HG02610 (cell line): ENCODE data around the gene GEMIN4.
"Not testable (repeated sequence)": the region's sequence is repeated elsewhere in the genome, so short reads cannot be mapped to it uniquely, and the experiment has no call there.

ENCODE experiments used
- ATAC-seq: cut with Tn5 transposase; IDR thresholded peaks from one replicate; pipeline ENCODE4 v1.9.1; 2021; ENCODE audit warnings: mild to moderate bottlenecking, moderate library complexity; ENCODE audit not compliant: unreplicated experiment

Gene GEMIN4

DNA sequence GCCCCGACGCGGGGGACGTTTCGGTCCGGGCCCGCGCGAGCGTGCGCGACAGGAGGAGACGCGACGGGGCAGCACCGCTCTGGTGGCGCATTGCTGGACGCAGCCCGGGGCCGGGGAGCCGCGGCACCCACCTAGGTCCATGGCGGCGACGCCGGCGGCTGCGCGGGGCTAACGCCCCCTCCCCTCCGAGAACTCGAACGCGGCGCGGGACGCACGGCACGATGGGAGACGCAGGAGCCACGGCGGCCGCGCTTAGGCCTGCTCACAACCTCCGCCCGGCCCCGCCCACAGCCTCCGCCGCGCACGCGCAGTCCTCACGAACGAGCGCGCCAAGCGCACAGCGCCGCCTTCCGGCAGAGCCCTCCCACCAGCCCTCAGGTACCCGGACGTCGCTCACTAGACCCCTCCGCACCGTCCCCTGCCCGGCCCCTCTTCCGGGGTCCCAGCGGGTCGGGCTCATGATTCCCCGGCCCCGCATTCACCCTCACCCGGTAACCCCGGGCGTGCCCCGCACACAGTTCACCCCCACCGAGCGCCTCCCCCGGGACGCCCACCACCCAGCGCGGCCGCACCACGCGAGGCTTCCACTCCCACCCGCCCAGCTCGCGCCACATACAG is at the start of gene GEMIN4:
Gene GEMIN4 (minus strand): TSS at position 263 of the 618 bp plus-strand sequence. CDS start 122 bp downstream, at position 141.
- peak; percentile 80 for ATAC-seq

DNA sequence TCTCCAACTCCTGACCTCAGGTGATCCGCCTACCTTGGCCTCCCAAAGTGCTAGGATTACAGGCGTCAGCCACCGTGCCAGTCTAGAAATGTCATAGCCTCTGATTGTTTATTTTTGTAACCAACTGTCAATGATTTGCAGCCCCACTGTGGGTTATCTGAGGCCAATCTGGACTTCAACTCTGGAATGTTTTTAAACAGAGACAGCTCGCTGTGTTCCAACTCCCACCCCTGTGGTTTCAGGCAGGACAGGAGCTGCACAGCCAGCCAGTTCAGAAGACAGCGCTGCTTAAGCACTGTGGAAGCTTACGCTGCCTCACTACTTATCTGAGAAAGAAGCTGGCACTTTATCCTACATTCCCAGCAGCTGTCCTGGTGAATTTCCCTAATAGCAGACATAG is 49.6 kb upstream of the GEMIN4 start:
- no peak for ATAC-seq

DNA sequence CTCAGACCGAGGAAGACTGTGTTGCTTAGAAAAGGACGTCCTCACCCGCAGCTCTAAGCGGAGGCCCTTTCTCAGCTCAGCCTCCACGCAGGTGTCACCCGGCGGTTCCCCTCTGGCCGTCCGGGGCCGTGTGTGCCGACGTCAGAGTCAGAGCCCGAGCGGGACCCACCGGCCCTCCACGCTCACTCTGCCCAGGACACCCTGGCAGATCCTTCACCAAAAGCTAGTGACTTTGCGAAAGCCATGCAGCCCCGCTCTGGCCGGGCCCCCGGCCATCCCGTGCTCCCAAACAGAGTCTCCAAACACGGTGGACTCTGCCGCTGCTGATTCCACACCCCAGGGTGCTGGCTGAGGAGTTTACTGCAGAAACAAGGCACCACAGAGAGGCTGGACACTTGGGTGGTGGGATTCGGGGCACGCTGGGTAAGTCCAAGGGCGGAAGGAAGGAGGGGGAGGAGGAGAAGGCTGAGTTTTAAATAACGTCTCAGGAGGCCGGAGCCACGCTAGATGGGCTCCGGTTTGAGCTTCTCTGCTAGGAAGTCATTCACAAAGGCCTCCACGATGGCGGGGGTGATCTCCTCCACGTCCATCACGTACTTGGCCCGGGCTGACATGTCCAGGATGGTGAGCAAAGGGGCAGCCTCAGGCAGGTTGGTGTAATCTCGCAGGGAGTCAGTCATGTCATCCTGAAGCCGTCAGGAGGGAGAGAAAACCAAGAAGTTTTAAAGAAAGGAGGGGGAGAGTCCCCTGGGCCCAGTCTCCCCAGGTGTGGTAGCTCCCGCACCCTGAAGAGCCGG is 48.6 kb upstream of the GEMIN4 start:
- no peak for ATAC-seq

DNA sequence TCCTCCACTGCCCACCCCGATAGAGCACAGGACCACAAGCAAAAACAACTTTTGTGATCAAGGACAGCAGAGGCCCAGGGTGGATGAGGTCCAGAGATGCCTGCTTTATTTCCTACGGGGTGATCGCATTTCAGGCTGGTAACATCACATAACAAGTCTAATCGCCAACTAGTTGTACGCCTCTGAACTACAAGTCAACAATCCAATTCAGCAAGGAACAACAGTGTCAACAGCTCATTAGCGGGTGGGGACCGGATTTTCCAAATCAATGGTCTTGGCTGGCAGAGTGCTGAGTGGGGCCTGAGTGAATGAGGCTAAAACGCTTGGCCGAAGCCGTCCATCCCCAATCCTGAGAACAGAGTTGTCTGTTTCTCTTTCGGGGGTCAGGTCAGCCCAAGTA is 47.2 kb upstream of the GEMIN4 start:
- no peak for ATAC-seq

DNA sequence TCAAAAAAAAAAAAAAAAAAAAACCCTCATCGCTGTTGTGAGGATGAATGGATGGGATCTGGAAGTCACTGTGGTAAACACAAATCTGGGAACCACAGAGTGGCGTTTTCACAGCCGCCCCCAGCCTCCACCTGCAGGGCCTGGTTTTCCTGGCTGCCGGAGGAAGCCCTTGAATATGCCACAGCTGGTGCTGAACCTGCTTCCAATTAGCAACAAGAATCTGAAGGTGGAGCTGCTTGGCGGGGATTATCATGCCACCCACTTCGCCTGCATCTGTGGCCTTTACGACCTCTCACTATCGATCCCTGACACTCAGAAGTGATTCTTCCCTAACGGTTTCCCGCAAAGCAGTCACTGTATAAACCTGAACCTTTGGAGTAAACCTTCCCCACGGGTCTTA is 46.2 kb upstream of the GEMIN4 start:
- no peak for ATAC-seq

DNA sequence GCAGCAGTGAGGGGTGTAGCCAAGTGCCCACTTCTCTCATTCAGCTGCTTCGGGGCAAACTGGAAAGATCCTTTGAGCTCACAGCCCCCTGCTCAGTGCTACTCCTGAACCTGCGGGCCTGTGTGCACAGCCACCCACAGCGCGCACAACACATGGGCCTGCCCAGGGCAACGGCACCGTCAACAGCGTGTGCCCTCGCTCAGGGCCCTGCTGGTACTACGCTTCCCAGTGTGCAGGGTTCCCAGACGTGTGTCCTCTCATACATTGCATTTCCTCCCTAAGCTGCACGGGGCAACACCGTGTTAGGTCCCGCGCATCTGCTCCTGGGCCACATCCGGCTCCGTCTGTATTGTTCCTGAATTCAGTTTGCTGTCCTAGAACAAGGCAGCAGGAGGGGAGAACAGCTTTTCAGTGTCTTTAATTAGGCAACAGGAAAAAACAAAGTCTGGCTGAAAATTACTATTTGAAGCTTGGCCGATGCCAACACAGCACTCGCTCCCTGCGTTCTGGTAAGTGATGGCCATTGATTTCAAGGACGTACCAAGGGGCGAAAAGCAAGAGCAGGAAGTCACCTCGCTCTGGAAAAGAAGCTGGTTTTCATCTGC is 45.3 kb upstream of the GEMIN4 start:
- ATAC-seq = no peak

DNA sequence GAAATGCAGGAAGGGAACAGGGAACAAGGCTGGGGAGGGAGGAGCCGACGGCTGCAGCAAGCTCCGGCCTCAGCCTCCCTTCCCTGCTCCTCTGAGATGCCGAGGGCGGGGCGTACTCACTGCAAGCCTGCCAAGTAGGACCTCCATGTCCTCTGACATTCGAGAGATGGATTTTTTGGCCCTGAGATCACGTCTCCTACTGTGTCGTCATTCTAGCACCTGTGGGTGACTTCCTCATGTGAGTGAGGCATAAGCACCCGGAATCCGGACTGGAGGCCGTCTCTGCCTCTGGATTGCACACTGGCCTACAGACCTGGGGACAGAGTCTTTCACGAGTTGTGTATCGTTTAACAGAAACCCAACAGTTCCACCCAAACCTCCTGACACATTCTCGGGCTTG is 44.5 kb upstream of the GEMIN4 start:
- ATAC-seq = no peak

DNA sequence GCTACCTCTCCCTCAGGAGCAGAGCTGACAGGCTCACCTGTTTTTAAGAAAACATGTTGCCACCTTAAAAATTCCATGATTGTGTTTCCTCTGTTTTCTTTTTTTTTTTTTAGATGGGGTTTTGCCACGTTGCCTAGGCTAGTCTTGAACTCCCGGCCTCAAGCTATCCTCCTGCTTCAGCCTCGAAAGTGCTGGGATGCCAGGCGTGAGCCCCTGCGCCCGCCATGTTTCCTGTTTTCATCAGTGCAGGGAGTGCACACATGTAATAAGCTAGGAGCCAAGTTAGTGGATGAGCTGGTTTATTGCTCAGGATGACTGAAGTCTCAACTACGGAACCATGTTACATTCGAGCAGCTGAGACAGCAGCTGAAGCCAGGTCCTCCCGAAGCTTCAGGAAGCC is 43.7 kb upstream of the GEMIN4 start:
- ATAC-seq = no peak

DNA sequence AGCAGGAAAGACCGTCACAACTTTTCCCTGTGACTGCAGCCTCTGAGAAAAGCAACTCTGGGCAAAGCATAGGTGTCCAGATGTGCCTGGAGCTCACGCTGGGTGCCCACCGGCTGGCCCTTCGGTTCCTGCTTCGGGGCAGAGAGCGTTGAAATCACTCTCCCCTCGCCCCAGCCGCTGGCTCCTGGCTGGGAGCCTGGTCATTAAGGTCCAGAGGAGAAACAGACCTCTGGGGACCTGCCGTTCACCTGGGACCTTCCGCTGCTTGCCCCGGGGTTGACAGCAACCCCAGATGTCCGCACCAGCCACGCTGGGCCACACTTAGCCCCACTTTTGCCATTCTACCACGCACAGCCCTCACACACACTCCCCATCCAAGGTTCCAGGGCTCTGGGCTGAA is 43.2 kb upstream of the GEMIN4 start:
- ATAC-seq = no peak

DNA sequence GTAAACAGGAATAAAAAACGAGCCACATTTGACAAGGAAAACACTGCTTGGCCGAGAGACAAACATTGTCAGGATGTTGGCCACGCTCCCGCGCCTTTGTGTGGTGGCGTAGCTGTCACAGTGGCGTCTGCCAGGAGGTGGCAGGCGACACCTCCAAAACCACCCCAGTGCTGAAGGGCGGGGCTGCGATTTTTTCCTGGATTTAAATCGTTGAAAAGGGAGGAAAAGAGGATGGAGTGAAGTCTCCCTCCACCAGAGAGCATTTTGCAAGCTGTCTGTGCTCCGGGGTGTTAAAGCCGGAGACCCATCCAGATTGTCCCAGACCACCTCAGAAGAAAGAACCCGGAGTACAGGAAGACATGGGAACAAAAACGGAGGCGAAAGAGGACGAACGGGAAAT is 42.8 kb upstream of the GEMIN4 start:
- no peak for ATAC-seq

DNA sequence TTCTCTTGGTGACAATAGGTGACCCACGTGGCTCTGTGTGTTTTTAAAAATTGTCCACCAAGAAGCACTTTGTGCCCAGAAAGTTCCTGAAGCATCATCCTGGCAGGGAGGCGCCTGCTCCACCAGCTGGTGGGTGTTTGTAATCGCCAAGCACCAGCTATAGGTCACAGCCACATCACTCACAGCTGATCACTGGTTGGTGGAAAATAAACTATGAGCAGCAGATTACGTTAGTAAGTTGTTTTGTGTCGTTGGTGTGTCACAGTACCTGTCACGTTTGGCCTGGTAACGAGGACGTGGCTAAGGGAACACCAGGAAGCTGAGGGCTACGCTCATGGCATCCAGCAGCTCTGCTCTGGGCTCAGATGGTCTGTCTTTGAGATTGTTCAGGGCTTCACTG is 40.2 kb upstream of the GEMIN4 start:
- ATAC-seq = no peak

DNA sequence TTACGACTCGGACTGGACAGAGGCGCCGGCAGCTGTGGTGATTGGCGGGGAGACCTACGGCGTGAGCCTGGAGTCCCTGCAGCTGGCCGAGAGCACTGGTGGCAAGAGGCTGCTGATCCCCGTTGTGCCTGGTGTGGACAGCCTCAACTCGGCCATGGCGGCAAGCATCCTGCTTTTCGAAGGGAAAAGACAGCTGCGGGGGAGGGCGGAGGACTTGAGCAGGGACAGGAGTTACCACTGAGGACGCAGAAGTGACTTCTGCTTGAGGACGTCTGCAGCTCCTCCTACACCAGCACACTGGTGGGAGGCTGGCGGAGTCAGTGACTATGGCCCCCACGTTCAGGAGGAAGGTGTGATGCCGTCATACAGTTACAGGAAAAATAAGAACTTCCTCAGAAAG is 39.8 kb upstream of the GEMIN4 start:
- no peak for ATAC-seq

DNA sequence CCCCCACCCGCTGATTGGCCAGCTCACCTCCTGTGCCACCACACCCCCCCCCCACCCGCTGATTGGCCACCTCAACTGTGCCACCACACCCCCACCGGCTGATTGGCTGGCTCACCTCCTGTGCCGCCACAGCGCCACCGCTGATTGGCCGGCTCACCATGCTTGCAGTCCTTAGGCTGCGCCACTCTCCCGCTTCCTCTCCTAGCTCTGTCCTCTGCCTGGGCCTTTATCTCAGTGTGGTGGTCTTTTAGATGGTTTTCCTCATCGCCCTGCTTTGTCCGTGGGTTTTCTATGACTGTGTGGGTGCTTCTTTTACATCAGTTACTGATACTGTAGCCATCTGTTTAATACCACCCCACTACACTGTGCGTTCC is 38.8 kb upstream of the GEMIN4 start:
- ATAC-seq = not testable (repeated sequence)

DNA sequence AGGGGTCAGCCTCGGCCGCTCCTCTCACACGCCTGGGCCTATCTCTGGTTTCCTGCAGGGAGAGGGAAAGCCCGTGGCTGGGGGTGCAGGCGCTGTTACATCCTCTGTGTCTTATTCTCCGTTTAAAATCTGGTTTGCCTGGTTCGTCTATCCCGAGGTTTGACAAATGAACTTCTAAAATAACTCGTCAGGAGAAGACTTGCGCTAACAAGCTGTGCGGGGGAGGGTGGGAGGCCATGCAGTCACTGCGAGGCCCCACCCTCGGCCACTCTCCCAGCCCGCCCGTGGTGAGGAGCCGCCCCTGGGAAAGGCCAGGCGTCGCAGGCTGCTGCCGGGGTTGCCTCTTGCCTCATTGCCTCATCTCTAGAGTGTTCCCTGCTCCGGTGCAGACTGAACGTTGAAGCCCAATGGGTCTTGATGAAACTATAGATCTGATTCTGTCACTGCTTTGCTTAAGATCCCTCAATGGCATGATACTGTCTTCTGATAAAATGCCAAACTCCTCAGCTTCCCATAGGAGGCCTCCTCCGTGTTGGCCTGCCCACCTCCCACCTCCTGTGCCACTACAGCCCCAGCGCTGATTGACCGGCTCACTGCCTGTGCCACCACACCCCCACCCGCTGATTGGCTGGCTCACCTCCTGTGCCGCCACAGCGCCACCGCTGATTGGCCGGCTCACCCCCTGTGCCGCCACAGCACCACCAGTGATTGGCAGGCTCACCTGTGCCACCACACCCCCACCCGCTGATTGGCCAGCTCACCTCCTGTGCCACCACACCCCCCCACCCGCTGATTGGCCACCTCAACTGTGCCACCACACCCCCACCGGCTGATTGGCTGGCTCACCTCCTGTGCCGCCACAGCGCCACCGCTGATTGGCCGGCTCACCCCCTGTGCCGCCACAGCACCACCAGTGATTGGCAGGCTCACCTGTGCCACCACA is 38.1 kb upstream of the GEMIN4 start:
- ATAC-seq = not testable (repeated sequence)

DNA sequence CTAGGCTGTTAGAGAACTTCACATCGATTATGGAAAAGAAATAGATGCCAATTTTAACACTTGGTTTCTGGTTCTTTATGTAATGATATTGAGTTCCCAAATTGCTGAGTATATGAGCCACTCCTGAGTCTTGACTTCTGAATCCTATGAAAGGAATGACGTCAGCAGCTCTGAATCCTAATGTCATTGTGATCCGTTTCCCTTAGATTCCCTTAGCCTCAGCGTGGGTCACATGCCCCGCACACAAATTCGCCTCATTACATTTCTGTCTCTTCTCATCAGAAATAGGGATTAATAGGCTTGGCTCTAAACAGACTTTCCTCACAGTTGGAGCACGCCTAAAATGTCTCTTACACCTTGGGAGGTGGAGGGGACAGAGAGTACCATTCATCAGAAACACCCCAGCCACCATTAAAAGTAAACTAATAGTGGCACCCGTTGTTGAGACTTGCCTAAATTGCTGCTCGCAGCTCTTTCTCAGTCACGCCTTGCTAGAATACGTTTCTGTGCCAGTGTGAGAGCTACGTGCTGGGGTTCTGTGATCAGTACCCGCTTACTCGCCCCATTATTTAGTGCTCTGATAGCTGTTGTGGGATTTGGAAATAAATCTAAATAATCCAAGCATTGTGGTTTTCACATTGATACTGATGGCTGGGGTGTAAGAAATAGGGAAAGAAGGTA is 37.2 kb upstream of the GEMIN4 start:
- ATAC-seq = no peak

DNA sequence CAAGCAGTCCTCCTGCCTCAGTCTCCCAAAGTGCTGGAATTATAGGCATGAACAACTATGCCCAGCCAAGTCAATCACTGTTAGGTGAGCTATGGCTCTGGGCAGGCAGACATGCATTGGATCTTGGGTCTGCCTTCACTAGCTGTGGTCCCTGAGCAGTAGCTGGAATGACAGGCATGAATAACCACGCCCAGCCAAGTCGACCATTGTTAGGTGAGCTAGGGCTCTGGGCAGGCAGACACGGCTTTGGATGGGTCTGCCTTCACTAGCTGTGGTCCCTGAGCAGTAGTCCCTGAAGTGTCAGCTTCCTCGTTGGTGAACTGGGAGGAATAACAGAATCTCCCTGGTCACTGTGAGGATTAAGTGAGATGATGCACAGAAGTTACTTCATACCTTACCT is 36.5 kb upstream of the GEMIN4 start:
- ATAC-seq = no peak

DNA sequence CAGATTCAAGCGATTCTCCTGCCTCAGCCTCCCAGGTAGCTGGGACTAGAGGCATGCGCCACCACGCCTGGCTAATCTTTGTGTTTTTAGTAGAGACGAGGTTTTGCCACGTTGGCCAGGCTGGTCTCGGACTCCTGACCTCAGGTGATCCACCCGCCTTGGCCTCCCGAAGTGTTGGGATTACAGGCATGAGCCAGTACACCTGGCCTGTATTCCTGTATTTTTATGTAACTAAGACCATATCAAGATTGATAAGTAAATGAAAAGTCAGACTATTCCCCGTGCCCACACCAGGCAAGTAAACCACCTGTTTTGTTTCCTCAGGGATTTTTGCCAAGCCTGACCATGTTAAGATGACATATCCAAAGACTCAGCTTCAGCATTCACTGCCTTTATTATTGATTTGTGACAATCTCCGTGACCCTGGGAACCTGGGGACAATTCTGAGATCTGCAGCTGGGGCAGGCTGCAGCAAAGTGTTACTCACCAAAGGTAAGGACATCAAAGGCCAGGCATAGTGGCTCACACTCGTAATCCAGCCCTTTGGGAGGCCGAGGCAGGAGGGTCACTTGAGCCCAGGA is 35.7 kb upstream of the GEMIN4 start:
- no peak for ATAC-seq

DNA sequence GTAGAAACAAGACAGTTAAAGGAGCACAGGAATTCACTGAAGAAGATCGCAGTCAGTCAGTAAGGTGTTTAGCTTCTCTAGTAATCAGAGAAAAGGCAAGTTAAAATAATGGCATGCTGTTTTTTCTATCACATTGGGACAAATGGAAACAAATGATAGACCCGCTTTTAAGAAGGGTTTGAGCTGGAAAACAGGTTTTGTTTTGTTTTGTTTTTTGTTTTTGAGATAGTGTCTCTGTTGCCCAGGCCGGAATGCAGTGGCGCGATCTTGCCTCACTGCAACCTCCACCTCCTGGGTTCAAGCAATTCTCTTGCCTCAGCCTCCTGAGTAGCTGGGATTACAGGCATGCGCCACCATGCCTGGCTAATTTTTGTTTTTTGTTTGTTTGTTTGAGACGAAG is 33.8 kb upstream of the GEMIN4 start:
- ATAC-seq = not testable (repeated sequence)

DNA sequence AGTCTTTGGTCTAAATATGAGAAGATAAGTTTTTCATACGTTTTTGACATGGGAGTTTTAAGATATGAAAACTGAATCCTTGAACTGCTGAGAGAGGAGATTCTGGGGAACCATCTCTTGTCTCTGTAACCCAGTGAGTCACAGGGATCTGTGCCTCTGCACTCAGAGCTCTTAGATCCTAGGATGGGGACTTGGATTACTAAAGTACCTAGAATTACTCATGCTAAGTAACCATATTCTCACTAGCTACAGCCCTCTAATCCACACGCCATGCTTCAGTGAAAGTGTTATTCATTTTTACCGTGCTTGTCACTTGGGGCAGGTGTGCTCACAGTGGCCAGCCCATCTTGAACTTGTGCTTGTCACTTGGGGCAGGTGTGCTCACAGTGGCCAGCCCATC is 32.1 kb upstream of the GEMIN4 start:
- no peak for ATAC-seq
